CD14-positive monocyte (primary cell): Measurements from ENCODE around the gene MLXIP. TPM values are rescaled to one million over a fixed set of nuclear protein-coding genes. Genes with fewer than 3 reads are reported as not detected.

Source experiments
- DNase-seq, 3 donors: peaks; one replicate each; pipeline ENCODE4 v3.0.0-alpha.2; 2011 to 2022
- H2AFZ ChIP-seq: 2 replicates; pipeline ENCODE4 v1.6.0; 2012; ENCODE audit warnings: mild to moderate bottlenecking, low read depth, low read length, inconsistent platforms; ENCODE audit not compliant: insufficient read depth, poor library complexity, severe bottlenecking
- H3K27ac ChIP-seq, 2 donors: 1 replicate in 1 of 2; 2 replicates in 1 of 2; pipeline ENCODE4 v1.5.1; 2012 to 2013; ENCODE audit warnings: low read length in 2 of 2, control low read depth in 1 of 2, inconsistent platforms in 1 of 2, low read depth in 1 of 2, mild to moderate bottlenecking in 1 of 2
- H3K27me3 ChIP-seq, 2 donors: one replicate each; pipeline versions ENCODE4 v1.6.0 to v1.6.1; 2011 to 2013; ENCODE audit warnings: low read length in 2 of 2; ENCODE audit not compliant: control insufficient read depth in 2 of 2, insufficient read depth in 2 of 2
- H3K36me3 ChIP-seq, 2 donors: replicated peaks in 1 of 2; 1 replicate in 1 of 2; 2 replicates in 1 of 2; pipeline versions ENCODE4 v1.5.1 to v1.6.1; 2012 to 2013; ENCODE audit warnings: low read length in 2 of 2, control low read depth in 1 of 2, inconsistent platforms in 1 of 2, mild to moderate bottlenecking in 1 of 2; ENCODE audit not compliant: insufficient read depth in 2 of 2, control insufficient read depth in 1 of 2
- H3K4me1 ChIP-seq, 2 donors: 1 replicate in 1 of 2; 2 replicates in 1 of 2; pipeline versions ENCODE4 v1.5.1 to v1.6.1; 2012 to 2013; ENCODE audit warnings: low read length in 2 of 2, control low read depth in 1 of 2, inconsistent platforms in 1 of 2, mild to moderate bottlenecking in 1 of 2, moderate library complexity in 1 of 2; ENCODE audit not compliant: insufficient read depth in 2 of 2, control insufficient read depth in 1 of 2
- H3K4me2 ChIP-seq: replicated peaks from 2 replicates; pipeline ENCODE3; 2012; ENCODE audit warnings: low read length, moderate library complexity, mild to moderate bottlenecking; ENCODE audit not compliant: poor library complexity, severe bottlenecking; ENCODE audit errors: extremely low read depth
- H3K4me3 ChIP-seq, 3 experiments: fragments of 200-600 bp in 1 of 3; sonication (generic) in 1 of 3; replicated peaks in 1 of 3; 1 replicate in 2 of 3; 2 replicates in 1 of 3; pipeline ENCODE4 v1.5.1; 2011 to 2013; ENCODE audit warnings: low read length in 3 of 3, mild to moderate bottlenecking in 3 of 3, control low read depth in 2 of 3, low read depth in 2 of 3, inconsistent platforms in 1 of 3, moderate library complexity in 1 of 3
- H3K79me2 ChIP-seq: 2 replicates; pipeline ENCODE4 v1.6.0; 2012; ENCODE audit warnings: mild to moderate bottlenecking, control low read depth, inconsistent platforms, low read length, moderate library complexity; ENCODE audit not compliant: insufficient read depth
- H3K9ac ChIP-seq: 2 replicates; pipeline ENCODE4 v1.6.0; 2017; ENCODE audit warnings: low read length, mild to moderate bottlenecking; ENCODE audit not compliant: insufficient read depth, poor library complexity, severe bottlenecking
- H3K9me3 ChIP-seq, 2 donors: replicated peaks in 1 of 2; 1 replicate in 1 of 2; 2 replicates in 1 of 2; pipeline versions ENCODE4 v1.5.1 to v1.6.1; 2012 to 2013; ENCODE audit warnings: low read length in 2 of 2, control low read depth in 1 of 2; ENCODE audit not compliant: control insufficient read depth in 1 of 2, insufficient read depth in 1 of 2
- H4K20me1 ChIP-seq: 2 replicates; pipeline ENCODE4 v1.6.0; 2012; ENCODE audit warnings: mild to moderate bottlenecking, low read length, control low read depth, moderate library complexity; ENCODE audit not compliant: insufficient read depth
- H3K27ac Mint-ChIP-seq, 7 donors: one replicate each; pipeline ENCODE4 v1.8.0; 2020; ENCODE audit warnings: mild to moderate bottlenecking in 7 of 7, mixed read lengths in 7 of 7, moderate library complexity in 6 of 7, inconsistent platforms in 2 of 7
- H3K27me3 Mint-ChIP-seq, 3 donors: one replicate each; pipeline ENCODE4 v1.8.0; 2021 to 2022; ENCODE audit warnings: low read depth in 3 of 3, mild to moderate bottlenecking in 3 of 3, mixed read lengths in 3 of 3, moderate library complexity in 3 of 3, inconsistent platforms in 1 of 3
- H3K36me3 Mint-ChIP-seq, 2 donors: one replicate each; pipeline ENCODE4 v1.8.0; 2020; ENCODE audit warnings: mixed read lengths in 2 of 2, inconsistent platforms in 1 of 2, mild to moderate bottlenecking in 1 of 2
- H3K4me1 Mint-ChIP-seq: one replicate; pipeline ENCODE4 v1.8.0; 2020; ENCODE audit warnings: mild to moderate bottlenecking, mixed read lengths
- H3K4me3 Mint-ChIP-seq, 2 donors: one replicate each; pipeline ENCODE4 v1.8.0; 2020; ENCODE audit warnings: mild to moderate bottlenecking in 2 of 2, mixed read lengths in 2 of 2, moderate library complexity in 1 of 2
- H3K9me3 Mint-ChIP-seq, 7 donors: one replicate each; pipeline ENCODE4 v1.8.0; 2020 to 2022; ENCODE audit warnings: mixed read lengths in 7 of 7, mild to moderate bottlenecking in 6 of 7, moderate library complexity in 6 of 7, inconsistent platforms in 2 of 7
- WGBS: methylation state at CpG from one replicate; pipeline ENCODE4 v1.1.5; 2013; ENCODE audit warnings: missing lambda C conversion rate; ENCODE audit not compliant: insufficient coverage; 5-methylcytosine and 5-hydroxymethylcytosine counted together
- intact Hi-C, 2 donors: fragments of 100-400 bp; cut with micrococcal nuclease; formaldehyde crosslinking; loops; one replicate each; pipeline versions ENCODE4 v1.15.0 to v1.15.1; 2023
- polyA minus RNA-seq: library from RNA; depleted of rRNA, polyadenylated mRNA; stranded (reverse); fragments of >200 nt; gene quantifications from 2 replicates; pipeline ENCODE4 v1.2.3, GENCODE V29; 2012
- polyA plus RNA-seq, 3 donors: library from polyadenylated mRNA; depleted of rRNA in 1 of 3; unstranded in 2 of 3; stranded (reverse) in 1 of 3; fragments of 300-500 nt in 2 of 3; fragments of >200 nt in 1 of 3; fragmentation: Illumina TruSeq in 2 of 3; gene quantifications; 1 replicate in 2 of 3; 2 replicates in 1 of 3; pipeline ENCODE4 v1.2.3, GENCODE V29; 2012 to 2021
- total RNA-seq, 12 experiments: library from RNA in 1 of 12; stranded (reverse) in 1 of 12; fragments of 120-200 nt in 1 of 12; gene quantifications; one replicate each; pipeline ENCODE4 v1.2.4 and lab custom pipeline; 2013 to 2026; ENCODE audit warnings: mixed read lengths in 6 of 12, inconsistent platforms in 1 of 12
- TF ChIP-seq, protein P1 (sequence below): fragments of 200-600 bp; IDR thresholded peaks from one replicate; pipeline ENCODE4 v1.8.0; 2022; ENCODE audit warnings: antibody characterized with exemption, mild to moderate bottlenecking

MLXIP gene, protein sequence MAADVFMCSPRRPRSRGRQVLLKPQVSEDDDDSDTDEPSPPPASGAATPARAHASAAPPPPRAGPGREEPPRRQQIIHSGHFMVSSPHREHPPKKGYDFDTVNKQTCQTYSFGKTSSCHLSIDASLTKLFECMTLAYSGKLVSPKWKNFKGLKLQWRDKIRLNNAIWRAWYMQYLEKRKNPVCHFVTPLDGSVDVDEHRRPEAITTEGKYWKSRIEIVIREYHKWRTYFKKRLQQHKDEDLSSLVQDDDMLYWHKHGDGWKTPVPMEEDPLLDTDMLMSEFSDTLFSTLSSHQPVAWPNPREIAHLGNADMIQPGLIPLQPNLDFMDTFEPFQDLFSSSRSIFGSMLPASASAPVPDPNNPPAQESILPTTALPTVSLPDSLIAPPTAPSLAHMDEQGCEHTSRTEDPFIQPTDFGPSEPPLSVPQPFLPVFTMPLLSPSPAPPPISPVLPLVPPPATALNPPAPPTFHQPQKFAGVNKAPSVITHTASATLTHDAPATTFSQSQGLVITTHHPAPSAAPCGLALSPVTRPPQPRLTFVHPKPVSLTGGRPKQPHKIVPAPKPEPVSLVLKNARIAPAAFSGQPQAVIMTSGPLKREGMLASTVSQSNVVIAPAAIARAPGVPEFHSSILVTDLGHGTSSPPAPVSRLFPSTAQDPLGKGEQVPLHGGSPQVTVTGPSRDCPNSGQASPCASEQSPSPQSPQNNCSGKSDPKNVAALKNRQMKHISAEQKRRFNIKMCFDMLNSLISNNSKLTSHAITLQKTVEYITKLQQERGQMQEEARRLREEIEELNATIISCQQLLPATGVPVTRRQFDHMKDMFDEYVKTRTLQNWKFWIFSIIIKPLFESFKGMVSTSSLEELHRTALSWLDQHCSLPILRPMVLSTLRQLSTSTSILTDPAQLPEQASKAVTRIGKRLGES
- total RNA-seq (2013): 16.0 TPM
- polyA plus RNA-seq (10 to 100 TPM in 1 of 3 donors, 1 to 10 TPM in 2; 4.5 to 44.8 (median 4.6) TPM), polyA minus RNA-seq (19.1 and 24.7 TPM in 2 replicates), total RNA-seq (lab: John Stamatoyannopoulos, UW) (23.1 to 178 (median 58.2) reads per million in 11 experiments)

DNA sequence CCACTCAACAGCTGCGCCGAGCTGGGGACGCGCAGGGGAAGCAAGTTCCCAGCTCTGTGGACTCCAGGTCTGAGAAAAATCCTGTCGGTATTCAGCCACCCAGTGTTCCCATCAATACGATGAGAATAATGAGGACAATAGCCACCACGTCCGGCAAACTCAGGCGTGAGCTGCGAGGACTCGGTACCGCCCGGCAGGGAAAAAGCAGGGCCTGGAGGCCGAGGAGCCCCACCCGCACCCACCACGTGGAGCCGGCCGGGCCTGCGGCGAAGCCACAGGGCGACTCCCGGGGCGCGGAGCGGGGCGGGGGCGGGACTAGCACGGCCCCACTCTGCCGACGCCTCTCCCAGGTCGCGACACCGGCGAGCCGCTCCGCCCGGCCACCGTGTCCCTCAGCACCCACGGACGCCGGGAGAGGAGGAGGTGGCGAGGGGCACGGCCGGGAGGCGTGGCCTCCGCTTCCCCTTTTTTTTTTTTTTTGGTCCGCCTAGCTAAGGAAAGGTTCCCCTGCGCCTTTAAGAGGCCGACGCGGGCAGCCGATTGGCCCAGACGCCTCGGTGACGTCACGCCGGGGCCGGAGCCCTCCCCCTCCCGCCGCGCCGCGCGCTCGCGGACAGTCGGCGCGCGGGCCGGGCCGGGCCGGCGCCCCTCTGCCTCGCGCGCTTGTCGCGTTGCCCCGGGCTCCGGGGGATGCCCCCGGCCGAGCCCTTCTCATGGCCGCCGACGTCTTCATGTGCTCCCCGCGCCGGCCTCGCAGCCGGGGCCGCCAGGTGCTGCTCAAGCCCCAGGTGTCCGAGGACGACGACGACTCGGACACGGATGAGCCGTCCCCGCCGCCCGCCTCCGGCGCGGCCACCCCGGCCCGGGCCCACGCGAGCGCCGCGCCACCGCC is at the start of gene MLXIP:
MLXIP (plus strand) TSS at position 616 of the 892 bp plus-strand sequence; CDS start at position 714, 98 bp downstream.
- no peaks in the 10 kb centered on the region for H3K27me3 ChIP-seq
- Mint-ChIP-seq H3K36me3 (peaks cover 0 to under 1% of the 10 kb centered on the region in 2 donors), H3K27me3 (peaks cover 0 to 1% (median 0%) of the 10 kb centered on the region in 3 donors), H3K27ac (peak within 1 kb of the TSS; percentile 91 to 98 (median 96)), H3K4me3 (peak within 1 kb of the TSS; percentile 97 to 98), H3K9me3 (peaks cover 0 to 3% (median 0%) of the 10 kb centered on the region in 7 donors), H3K4me1 (peaks cover 63% of the 10 kb centered on the region)
- TF ChIP-seq, protein P1, sequence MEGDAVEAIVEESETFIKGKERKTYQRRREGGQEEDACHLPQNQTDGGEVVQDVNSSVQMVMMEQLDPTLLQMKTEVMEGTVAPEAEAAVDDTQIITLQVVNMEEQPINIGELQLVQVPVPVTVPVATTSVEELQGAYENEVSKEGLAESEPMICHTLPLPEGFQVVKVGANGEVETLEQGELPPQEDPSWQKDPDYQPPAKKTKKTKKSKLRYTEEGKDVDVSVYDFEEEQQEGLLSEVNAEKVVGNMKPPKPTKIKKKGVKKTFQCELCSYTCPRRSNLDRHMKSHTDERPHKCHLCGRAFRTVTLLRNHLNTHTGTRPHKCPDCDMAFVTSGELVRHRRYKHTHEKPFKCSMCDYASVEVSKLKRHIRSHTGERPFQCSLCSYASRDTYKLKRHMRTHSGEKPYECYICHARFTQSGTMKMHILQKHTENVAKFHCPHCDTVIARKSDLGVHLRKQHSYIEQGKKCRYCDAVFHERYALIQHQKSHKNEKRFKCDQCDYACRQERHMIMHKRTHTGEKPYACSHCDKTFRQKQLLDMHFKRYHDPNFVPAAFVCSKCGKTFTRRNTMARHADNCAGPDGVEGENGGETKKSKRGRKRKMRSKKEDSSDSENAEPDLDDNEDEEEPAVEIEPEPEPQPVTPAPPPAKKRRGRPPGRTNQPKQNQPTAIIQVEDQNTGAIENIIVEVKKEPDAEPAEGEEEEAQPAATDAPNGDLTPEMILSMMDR: no peak
- H3K4me2 ChIP-seq: peak within 1 kb of the TSS; percentile 100
- intact Hi-C loops: no loop called here
- peaks cover 52% of the 10 kb centered on the region for H3K79me2 ChIP-seq
- H2AFZ ChIP-seq: peak within 1 kb of the TSS; percentile 87
- H3K36me3 ChIP-seq: peaks cover 0 to 1% of the 10 kb centered on the region in 2 donors
- H3K4me1 ChIP-seq: peaks cover 54 to 64% of the 10 kb centered on the region in 2 donors
- DNase-seq: peak; percentile 93 to 95 (median 95)
- peak within 1 kb of the TSS; percentile 67 to 98 (median 86) for H3K4me3 ChIP-seq
- H4K20me1 ChIP-seq: peaks cover 44% of the 10 kb centered on the region
- peak within 1 kb of the TSS; percentile 72 for H3K9ac ChIP-seq
- no peaks in the 10 kb centered on the region for H3K9me3 ChIP-seq
- H3K27ac ChIP-seq: peak within 1 kb of the TSS; percentile 72 to 93
- WGBS: under 1% methylated on average over 107 of the region's 113 CpGs
